GM18502 (cell line): ENCODE results near the gene COLEC12.
A peak's percentile ranks its signal among the peaks of the same experiment; 100 is the strongest.
"Not testable (repeated sequence)": the region's sequence is repeated elsewhere in the genome, so short reads cannot be mapped to it uniquely, and the experiment has no call there.

Source experiments
- ATAC-seq: cut with Tn5 transposase; IDR thresholded peaks from one replicate; pipeline ENCODE4 v1.9.1; 2021; ENCODE audit warnings: mild to moderate bottlenecking; ENCODE audit not compliant: unreplicated experiment, poor library complexity

The COLEC12 gene

DNA sequence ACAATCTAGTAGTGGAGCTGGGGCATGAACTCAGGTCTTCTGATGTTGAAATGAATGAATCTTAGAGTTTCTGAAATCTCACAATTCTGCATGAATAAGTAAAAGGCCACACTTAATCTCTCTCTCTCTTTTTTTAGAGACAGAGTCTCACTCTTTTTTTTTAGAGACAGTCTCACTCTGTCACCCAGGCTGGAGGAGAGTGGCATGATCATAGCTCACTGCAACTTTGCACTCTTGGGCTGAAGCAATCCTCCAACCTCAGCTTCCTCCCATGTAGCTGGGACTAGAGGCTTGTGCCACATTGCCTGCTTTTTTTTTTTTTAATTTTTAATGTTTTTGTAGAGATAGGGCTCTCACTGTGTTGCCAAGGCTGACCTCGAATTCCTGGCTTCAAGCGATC is 163.8 kb downstream of the COLEC12 start:
- ATAC-seq = no peak

DNA sequence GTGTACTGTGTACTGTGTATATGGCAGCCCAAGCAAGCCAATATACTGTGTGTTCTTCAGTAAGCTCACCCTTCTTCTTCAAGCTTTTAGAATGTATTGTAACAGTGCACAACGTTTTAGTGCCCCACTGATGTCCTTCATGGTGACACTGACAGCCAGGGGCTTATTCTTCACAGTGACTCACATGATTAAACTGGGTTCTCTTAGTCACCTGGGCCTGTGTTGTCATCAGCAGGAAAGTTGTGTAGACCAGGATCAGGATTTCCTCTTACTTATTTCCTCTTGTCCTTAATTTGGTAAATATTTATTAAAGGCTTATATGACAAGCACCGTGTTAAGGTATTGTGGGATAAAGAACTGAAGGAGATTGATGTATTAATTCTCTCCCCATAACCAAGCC is 164.8 kb downstream of the COLEC12 start:
- no peak for ATAC-seq

DNA sequence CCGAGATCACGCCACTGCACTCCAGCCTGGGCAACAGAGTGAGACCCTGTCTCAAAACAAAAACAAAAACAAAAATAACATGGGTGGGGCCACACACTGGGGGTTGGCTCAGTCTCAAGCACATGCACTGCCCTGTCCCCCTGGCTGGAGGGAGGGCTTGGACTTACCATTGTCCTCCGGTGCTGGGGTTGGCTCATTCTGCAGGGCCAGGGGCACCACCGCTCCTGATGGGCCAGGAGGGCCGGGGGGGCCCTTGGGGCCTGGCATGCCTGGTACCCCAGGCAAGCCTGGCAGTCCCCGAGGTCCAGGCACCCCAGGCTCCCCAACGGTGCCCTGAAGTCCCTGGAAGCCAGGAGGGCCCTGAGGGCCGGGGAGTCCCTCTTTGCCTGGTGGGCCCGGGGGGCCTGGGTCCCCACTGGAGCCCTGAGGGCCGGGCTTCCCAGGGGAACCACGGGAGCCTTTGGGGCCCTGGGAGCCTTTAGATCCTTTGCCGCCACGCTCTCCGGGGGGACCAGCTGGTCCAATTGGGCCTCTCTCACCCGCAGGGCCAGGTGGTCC is 165.8 kb downstream of the COLEC12 start:
- ATAC-seq = no peak

DNA sequence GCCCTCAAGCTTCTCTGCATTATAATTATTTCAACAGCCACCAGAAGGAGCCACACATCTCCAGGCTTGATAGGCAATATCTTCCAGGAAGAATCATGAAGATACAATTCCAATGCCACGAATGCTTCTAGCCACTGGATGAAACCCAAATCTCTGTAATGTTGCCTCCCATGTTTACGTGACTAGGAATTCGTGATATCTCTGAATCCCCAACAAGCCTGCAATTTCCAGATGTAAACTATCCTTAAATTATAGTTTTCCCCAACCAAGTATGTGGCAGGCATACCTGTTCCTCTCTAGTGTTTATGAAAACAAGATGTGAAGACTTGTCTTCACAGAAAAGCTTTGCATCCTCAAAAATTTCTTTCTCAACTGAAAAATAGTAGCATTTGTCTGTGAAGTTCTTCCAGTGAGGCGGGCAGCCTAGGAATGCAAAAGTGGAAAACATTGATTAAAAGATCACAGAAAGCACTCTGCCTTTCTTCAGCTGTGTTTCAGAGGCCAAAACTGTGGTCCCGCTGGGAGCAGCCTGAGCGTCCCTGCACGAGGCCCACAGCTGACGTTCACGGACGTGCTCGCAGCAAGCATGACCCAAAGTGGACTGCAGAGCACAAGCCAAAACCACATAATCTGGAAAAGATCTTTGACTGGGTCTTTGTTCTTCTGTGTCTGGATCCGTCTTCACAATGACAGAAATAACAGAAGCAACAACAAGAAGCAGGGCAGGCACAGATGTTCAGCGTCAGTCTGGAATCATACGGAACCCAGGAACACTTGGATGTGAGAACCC is 167.6 kb downstream of the COLEC12 start:
- no peak for ATAC-seq

DNA sequence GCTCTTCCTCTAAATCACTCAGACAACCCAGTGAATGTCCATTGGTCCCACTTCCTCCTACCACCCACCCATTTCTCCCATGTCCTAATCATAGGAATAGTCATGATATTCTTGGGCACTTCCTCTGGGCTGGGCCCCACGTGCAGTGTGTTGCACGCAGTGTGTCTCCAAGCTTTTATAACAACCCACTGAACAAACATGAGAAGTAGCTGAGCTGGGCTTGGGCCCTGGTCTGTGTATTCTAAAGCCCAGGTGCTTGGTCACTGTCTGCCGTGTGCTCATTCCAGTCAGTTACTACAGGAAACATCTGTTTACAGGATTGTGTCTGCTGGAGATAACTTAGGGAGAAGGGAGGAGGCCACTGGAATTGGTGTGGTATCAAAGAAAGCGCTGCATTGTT is 168.5 kb downstream of the COLEC12 start:
- ATAC-seq = no peak

DNA sequence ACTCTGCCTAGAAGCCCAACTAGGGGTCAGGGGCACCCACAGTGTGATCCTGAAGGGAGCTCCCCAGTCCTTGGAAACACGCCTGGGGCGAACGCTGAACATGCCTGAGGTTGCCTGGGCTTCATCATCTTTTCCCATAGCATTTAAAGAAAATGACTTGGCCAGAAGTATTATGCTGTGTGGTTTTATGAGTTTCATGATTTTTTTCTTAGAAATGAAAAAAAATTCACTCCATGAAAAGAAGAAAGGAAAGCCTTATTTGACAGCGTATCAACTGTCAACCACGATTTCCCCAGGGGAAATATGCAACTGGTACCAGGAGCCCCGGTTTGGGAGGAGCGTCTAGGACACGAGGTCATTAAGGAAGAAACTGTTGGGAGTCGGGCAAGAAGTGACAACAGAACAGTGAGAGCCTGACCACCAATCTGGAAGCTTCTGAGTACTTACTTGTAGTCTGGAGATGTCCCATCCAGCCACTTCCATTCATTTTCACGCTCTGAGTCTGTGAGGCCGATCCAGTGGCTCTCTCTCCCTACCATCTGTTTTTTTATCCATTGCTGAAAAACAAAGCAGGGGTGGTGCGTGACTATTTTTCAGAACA is 169.2 kb downstream of the COLEC12 start:
- ATAC-seq = no peak

DNA sequence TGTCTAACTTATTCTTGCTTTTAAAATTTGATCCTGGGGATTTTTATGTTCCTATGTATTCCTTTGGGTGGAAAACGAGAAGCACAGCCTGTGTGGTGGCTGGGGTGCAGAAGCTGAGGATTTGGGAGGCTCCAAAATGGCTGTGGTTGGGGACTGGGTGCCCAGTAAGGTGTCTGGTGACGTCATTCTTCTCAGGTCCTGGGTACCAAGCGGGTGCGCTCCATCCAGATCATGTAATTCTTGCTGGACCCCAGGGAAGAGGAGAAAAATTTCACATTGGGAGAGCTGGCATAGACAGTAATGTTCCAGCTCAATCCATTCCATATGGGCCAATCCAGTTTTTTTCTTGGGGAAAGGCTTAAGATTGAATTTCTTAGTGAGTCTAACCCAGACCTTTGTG is 171.6 kb downstream of the COLEC12 start:
- ATAC-seq = no peak

DNA sequence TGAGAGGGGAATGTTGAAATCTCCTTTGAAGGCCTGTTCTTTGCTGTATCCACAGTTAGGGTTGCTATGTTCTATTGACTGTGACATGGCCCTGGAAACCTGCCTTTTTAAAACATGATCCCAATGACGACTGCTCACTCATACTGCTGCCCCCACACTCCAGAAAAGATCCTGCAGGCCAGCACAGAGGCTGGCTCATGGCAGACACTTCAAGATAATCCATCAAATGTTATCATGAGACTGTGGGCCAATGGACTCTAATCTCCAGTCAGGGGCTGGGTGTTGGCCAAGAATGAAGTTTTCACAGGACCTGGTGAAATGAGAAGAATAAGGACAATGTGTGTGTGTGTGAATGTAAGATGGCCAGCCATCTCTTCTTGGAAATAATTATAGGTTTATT is 173.7 kb downstream of the COLEC12 start:
- ATAC-seq = no peak

DNA sequence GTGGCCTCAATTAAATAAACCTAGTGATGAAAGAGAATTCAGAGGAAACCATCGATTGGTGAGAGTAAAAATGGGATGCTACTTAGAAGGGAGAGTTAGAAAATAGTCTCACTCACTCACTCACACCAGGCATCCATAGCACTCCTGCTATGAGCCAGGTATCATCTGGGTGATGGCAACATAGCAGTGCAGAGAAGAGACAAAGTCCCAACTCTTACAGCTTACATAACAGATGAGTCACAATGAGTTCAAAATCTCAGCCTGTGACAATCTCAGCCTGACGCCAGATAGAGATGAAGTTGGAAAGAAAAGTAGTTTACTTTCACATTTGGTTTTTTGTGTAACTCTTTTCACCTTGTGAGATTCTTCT is 177.3 kb downstream of the COLEC12 start:
- ATAC-seq = no peak

DNA sequence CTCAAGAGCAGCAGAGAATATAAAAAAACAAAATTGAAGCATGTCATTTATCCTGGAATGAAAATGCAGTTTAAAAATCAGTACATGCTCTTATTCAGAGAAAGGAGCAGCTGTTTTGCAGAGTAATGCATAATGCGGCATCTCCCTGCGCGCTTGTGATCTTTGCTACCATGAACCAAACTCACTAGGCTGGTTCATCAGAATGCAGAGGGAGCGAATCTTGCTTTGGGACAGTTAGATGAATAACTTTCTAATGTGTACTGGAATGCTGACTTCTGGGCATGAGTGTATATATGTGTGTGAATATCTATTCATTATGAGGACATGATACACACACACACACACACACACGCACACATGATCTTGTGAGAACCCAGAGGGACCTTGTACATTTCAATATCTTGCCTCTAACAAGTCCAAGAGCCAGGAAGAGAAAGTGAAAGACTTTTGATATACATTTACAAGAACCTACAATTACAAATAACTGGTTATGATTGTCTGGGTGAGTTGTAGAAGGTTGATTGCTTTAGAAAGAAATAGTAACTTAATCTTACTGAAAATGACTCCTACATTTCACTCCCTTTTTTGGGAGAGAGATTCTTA is 178.5 kb downstream of the COLEC12 start:
- peak; percentile 32 for ATAC-seq

DNA sequence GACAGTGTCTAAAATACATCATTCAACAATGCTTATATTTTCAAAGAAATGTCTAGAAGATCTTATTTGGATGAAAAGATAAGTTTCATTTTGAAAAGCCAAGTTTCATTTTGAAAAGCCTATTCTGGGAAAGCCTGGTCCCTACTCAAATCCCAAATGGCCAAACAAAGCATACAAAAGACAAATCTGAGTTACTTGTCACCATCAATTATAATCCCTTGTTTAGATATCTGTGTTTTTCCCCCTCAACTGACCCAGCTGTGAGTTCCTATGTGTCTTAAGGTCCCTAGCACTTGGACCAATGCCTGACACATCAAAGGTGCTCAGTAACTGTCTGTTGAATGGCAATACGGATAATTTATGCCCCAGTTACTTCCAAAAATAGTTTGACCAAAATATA is 180.3 kb downstream of the COLEC12 start:
- no peak for ATAC-seq

DNA sequence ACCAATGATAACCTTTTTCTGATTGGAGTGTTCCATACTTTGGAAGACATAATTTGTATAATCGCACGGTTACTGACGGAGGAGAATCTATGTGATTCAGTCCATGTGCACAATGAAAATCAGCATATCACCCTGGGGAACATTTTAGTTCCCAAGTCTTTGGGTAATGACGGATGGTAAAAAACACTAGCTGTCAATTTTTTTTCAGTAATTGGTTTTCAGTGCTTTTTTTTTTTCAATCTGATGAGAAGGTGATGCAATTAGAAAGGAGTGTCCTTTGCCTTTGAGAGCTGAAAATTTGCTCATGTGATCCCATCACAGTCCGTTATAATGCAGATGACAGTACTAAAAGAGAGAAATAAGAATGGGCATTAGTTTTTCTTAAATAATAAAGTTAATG is 180.8 kb downstream of the COLEC12 start:
- no peak for ATAC-seq

DNA sequence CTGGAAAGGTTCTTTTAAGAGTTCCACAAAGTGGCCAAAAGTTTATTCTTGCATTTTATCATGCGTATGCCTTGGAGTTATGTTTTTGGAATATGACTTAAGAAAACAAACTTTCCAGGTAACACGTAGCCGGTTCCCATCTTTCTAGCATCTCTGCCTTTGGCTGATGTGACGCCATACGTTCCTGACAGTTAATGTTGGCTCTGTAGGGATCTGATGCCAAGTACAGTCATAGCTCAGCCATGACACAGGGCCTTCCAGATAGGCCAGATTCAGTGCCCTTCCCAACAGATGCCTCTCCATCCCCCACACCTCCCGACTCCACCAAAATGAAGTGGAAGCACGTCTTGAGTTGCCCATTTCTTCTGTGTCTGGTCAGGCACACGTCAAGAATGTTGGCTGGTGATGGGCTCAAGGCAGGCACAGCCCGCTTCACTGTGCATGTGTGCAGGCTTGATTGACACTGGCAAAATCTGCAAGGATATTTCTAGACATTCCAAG is 181.7 kb downstream of the COLEC12 start:
- no peak for ATAC-seq

DNA sequence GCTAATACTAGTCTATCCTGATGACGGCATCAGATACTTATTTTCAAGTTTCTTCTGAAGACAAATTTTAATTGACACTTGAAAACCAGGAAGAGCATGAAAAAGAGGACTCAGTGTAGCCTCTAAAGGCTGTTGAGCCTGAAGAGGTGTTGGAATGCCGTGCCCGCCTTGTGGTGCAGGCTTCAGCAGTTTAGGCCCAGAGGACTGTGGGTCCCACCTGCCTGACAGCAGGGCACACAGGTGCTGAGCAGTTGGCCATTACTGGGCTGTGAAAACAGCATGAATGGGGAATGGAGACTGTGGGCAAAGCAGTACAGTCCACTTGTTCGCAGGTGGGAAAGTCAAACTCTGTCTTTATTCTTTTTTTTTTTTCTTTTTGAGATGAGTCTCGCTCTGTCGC is 182.9 kb downstream of the COLEC12 start:
- ATAC-seq = no peak

DNA sequence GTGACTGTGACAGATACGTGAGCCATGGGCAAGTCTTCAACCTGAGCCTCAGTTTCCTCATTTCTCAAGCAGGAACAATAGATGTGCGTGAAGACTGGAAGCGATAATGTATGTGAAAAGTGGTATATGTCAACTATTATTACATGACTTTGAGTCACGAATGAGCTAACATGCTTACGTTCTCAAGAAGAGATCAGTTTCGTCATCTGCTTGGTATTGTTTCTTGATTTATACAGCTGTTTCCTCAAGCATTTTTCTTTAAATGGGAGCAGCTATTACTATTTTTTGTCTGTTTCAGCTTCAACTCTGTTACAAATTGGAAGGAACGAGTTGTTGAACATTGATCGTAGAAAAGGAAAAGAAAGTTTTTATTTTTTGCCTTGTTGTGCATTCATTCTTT is 184.1 kb downstream of the COLEC12 start:
- no peak for ATAC-seq

DNA sequence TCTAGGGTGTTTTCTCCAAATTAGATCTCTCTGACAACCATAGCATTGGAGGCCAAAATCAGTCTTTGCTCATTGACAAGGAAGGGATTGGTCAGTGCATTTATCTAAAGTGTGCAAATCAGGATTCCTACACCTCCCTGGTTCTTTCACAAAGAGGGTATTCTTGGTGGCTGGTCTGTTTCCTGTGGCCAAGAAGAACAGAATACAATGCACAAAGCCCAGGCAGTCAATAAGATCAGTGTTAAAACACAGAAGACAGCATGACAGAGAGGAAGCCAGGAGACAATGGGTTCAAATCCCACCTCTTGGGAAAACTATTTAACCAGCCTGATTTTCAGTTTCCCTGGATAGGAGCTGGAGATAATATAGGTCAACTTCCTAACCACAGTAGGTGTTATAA is 186.6 kb downstream of the COLEC12 start:
- no peak for ATAC-seq

DNA sequence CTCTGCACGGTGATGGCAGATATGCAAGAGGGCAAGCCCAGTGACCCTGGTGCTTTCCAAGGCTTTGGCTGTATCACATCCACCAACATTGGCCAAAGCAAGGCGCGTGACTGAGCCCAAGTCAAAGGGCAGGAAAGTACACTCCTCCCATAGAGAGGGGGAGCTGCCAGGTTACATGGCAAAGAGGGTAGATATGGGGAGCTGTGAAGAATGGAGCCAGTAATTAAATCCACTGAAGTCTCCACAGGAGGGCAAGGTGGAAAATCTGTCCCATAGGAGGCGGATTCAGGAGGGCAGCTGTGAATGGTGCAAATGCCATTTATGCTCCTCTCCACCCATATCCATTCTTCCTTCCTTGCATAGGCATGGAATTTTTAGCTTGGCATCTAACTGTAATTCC is 188.1 kb downstream of the COLEC12 start:
- no peak for ATAC-seq

DNA sequence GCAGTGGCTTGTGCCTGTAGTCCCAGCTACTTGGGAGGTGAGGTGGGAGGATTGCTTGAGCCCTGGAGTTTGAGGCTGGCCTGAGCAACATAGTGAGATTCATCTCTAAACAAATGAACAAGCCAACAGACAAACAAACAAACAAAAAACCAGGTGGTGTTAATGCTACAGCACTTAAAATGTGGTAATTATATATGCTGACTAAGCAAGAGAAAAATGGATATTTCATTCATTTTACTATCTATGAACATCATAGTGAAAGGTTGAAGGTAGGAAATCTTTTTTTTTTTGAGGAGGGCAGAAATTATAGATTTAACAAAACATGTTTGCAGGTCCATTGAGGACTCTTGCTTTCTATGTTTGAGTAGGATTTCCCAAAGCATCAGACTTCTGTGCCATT is 190.5 kb downstream of the COLEC12 start:
- no peak for ATAC-seq

DNA sequence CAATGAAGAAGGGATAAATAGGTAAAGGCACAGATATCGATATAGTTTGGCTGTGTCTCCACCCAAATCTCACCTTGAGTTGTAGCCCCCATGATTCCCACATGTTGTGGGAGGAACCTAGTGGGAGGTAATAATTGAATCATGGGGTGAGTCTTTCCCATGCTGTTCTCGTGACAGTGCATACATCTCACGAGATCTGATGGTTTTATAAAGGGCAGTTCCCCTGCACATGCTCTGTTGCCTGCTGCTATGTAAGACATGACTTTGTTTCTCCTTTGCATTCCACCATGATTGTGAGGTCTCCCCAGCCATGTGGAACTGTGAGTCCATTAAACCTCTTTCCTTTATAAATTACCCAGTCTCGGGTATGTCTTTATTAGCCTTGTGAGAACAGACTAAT is 192.4 kb downstream of the COLEC12 start:
- ATAC-seq = not testable (repeated sequence)

DNA sequence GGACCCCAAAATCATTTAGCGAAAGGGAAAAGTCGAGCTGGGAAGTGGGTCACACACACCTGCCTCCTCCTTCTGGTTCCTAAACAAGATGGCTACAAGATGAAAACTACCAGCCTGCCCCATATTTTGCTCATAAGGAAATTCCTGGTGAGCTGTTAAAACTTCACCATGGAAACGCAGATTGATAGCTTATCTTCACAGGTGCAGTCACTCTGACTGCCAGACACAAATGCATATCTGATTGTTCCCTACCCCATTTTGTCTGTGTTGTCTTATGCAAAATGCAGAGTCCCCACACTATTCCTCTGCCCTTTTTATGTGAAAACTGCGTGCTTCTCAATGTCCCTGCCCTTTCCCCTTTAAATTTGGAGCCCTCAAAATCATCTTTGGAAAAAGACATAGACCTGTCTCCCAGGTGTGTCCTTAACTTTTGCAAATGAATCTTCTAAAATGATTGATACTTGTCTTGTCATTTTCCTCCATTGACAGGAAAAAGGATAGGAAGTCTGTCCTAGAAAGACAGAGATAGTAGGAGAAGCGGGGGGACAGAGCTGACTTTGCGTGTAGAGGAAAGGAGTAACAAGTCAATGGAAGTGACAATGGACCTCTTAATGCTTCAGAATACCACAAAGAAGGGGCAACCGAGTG is 193.8 kb downstream of the COLEC12 start:
- ATAC-seq = no peak

DNA sequence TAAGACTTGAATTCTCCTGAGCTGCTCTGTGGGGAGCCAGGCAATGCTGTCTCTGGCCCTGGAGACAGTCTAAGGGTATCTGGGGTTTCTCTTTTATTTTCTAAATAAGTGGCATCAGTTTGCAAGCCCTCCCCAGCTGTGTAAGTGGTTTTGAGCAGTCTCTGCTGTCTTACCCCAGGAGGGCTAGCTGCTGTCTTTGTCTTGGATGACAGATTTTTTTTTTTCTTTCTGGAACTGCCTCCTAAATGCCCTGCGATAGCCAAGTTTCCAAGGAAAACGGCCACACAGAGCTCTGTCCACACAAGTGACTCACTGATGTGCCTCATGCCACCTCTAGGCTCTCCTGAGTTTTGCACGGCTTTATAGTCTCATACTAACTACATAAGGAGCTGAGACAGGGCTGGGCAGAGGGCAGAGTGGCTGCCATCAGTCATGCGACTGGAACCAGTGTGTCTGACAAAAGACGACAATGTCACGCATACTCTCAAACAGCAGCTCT is 195.4 kb downstream of the COLEC12 start:
- no peak for ATAC-seq
